NB4 (cell line): ENCODE data around the gene HMCN2.

ENCODE experiments used
- CTCF ChIP-seq: IDR thresholded peaks from one replicate; pipeline ENCODE4 v1.5.1; 2012; ENCODE audit warnings: low read depth, low read length
- MYC ChIP-seq: IDR thresholded peaks from 2 replicates; pipeline ENCODE4 v1.6.1; 2011; ENCODE audit warnings: low read depth, low read length
- POLR2A ChIP-seq: IDR thresholded peaks from 2 replicates; pipeline ENCODE4 v1.6.1; 2011; ENCODE audit warnings: mild to moderate bottlenecking; ENCODE audit not compliant: insufficient read length; ENCODE audit errors: extremely low read depth

- TF ChIP-seq CTCF (no peak), POLR2A (no peak), MYC (no peak)
Measured at GRCh38 chr9:130287736-130288135, 22.2 kb downstream of the HMCN2 start.
